ENCODE data around the gene TMEM43. TPM values are rescaled to one million over a fixed set of nuclear protein-coding genes. Genes with fewer than 3 reads are reported as not detected.
A peak's percentile ranks its signal among the peaks of the same experiment; 100 is the strongest.

The TMEM43 gene
- total and polyA plus RNA-seq, 4 donors, result 44.3 to 104 (median 74.5) TPM

DNA sequence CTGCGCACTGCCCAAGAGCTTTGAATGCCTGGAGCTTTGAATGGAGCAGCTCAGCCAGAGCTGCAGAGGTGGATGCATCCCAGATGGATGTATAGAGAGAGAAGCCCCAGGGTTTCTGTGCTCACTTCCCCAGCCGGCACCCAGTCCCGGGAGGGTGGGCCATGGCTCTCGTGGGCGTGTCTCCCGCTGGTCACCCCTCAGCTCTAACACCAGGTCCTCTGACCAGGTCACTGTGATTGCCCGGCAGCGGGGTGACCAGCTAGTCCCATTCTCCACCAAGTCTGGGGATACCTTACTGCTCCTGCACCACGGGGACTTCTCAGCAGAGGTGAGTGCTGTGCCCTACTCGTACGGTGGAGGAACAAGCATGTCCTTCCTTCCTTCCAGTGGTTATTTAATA is 10.7 kb downstream of the TMEM43 start:
- H3K9ac ChIP-seq (ENCODE audit: insufficient read depth in 1 of 2, low read length in 2 of 2), result no peak overlapping the region
- H3K4me3 ChIP-seq, result no peak overlapping the region
- ATAC-seq (ENCODE audit: insufficient read depth, low FRiP score) (no peak), DNase-seq (no peak)
- no peak overlapping the region for H3K27ac ChIP-seq (ENCODE audit: low read depth in 1 of 2, low read length in 1 of 2)
- no peaks in the 10 kb centered on the region for H3K9me3 ChIP-seq (ENCODE audit: control insufficient read depth in 4 of 4, insufficient read depth in 3 of 4, low read length in 3 of 4)
- no peak for TF ChIP-seq CTCF (IDR thresholded peaks at IDR 0.05; ENCODE audit: control extremely low read depth, extremely low read depth)
- peaks cover 0 to under 1% (median 0%) of the 10 kb centered on the region in 5 donors for H3K4me1 ChIP-seq (ENCODE audit: control insufficient read depth in 5 of 5, insufficient read depth in 5 of 5, low read length in 5 of 5)
- H3K36me3 ChIP-seq (ENCODE audit: control insufficient read depth in 4 of 4, insufficient read depth in 4 of 4, low read length in 4 of 4), result peaks cover 36 to 90% (median 53%) of the 10 kb centered on the region in 4 donors
- H3K27me3 ChIP-seq (ENCODE audit: control insufficient read depth in 3 of 3, insufficient read depth in 3 of 3, low read length in 2 of 3), result no peaks in the 10 kb centered on the region
- 90 to 95% methylated on average over 11 of the region's 11 CpGs for WGBS, 2 donors

GRCh38 chr3:14137004-14137403 is 12.2 kb downstream of the TMEM43 start:
- 84 to 95% methylated on average over 3 of the region's 3 CpGs for WGBS, 2 donors
- no peak overlapping the region for H3K9ac ChIP-seq (ENCODE audit: insufficient read depth in 1 of 2, low read length in 2 of 2)
- ATAC-seq (ENCODE audit: insufficient read depth, low FRiP score), result no peak
- peaks cover 22 to 85% (median 46%) of the 10 kb centered on the region in 4 donors for H3K36me3 ChIP-seq (ENCODE audit: control insufficient read depth in 4 of 4, insufficient read depth in 4 of 4, low read length in 4 of 4)
- H3K27ac ChIP-seq (ENCODE audit: low read depth in 1 of 2, low read length in 1 of 2), result peak overlapping the region; percentile 5 to 7
- H3K27me3 ChIP-seq (ENCODE audit: control insufficient read depth in 3 of 3, insufficient read depth in 3 of 3, low read length in 2 of 3), result no peaks in the 10 kb centered on the region
- no peak for TF ChIP-seq CTCF (IDR thresholded peaks at IDR 0.05; ENCODE audit: control extremely low read depth, extremely low read depth)
- no peak overlapping the region for H3K4me3 ChIP-seq
- DNase-seq, result no peak
- no peaks in the 10 kb centered on the region for H3K9me3 ChIP-seq (ENCODE audit: control insufficient read depth in 4 of 4, insufficient read depth in 3 of 4, low read length in 3 of 4)
- H3K4me1 ChIP-seq (ENCODE audit: control insufficient read depth in 5 of 5, insufficient read depth in 5 of 5, low read length in 5 of 5), result peaks cover 0 to 4% (median 0%) of the 10 kb centered on the region in 5 donors

DNA sequence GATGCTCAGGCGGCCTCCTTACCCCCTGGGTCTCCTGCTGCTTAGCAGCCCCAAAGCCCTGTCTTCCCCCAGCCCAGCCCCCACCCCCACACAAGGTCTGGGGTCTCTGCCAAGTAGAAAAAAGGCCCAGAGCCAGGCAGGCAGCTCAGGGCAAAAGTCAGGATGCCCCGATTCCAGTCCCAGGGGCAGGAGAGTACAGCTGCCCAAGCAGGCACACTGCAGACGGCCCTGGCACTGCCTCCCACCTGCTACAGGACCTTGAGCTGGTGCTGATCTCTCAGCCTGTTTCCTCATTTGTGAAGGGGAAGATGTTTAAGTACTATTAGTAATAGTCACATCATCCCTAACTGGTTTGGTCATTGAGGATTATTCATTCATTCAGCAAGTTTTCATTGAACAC is 12.6 kb downstream of the TMEM43 start:
- Histone ChIP-seq H3K4me1 (ENCODE audit: control insufficient read depth in 5 of 5, insufficient read depth in 5 of 5, low read length in 5 of 5) (peaks cover 0 to 6% (median 0%) of the 10 kb centered on the region in 5 donors), H3K27ac (ENCODE audit: low read depth in 1 of 2, low read length in 1 of 2) (peak overlapping the region in 1 of 2 donors; percentile 7), H3K9me3 (ENCODE audit: control insufficient read depth in 4 of 4, insufficient read depth in 3 of 4, low read length in 3 of 4) (no peaks in the 10 kb centered on the region), H3K36me3 (ENCODE audit: control insufficient read depth in 4 of 4, insufficient read depth in 4 of 4, low read length in 4 of 4) (peaks cover 18 to 83% (median 47%) of the 10 kb centered on the region in 4 donors), H3K9ac (ENCODE audit: insufficient read depth in 1 of 2, low read length in 2 of 2) (no peak overlapping the region), H3K27me3 (ENCODE audit: control insufficient read depth in 3 of 3, insufficient read depth in 3 of 3, low read length in 2 of 3) (no peaks in the 10 kb centered on the region), H3K4me3 (no peak overlapping the region)
- ATAC-seq (ENCODE audit: insufficient read depth, low FRiP score) (no peak), DNase-seq (no peak)
- WGBS, 2 donors, result 79 to 91% methylated on average over 3 of the region's 3 CpGs
- TF ChIP-seq CTCF (IDR thresholded peaks at IDR 0.05; ENCODE audit: control extremely low read depth, extremely low read depth), result no peak

Data from lung (tissue), 12 donors.